GM10266 (cell line): ENCODE measurements around the gene DPP6.

Experiments used
- DNase-seq: peaks from one replicate; pipeline ENCODE4 v3.0.0; 2012; ENCODE audit errors: extremely low spot score
- CTCF ChIP-seq: IDR thresholded peaks from 2 replicates; pipeline ENCODE4 v1.5.1; 2012; ENCODE audit warnings: mild to moderate bottlenecking, low read depth; ENCODE audit not compliant: control insufficient read depth, insufficient read depth; ENCODE audit errors: missing control alignments

The DPP6 gene

DNA sequence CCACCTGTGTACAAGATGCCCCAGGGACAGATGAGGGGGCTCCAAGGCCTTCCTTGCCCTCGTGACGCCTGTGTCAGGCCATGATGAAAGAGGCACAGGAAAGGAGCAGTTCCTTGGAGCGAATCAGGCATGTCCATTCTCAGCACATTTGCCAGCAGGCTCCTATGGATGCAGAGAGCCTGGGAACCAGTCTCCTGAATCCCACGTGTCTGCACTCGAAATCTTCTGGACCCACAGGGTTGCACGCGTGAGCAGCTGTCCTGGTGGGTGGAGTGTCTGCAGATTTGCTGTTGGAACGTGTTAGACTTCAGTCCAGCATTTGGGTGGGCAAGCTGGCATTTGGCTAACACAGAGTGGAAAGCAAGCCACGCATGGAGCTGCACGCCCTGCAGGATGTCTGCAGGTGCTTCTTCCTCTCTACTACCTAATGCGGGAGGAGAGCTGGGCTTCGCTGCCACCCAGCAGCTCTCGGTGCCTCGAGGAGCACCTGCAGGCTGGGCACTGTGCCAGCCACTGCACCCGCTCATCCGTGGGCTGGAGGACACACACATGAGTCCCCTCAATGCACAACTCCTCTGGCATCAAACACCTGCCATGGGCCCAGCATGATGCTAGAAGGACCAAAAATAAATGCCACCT lies 810.1 kb downstream of the DPP6 start:
- no peak for DNase-seq
- TF ChIP-seq CTCF = no peak

DNA sequence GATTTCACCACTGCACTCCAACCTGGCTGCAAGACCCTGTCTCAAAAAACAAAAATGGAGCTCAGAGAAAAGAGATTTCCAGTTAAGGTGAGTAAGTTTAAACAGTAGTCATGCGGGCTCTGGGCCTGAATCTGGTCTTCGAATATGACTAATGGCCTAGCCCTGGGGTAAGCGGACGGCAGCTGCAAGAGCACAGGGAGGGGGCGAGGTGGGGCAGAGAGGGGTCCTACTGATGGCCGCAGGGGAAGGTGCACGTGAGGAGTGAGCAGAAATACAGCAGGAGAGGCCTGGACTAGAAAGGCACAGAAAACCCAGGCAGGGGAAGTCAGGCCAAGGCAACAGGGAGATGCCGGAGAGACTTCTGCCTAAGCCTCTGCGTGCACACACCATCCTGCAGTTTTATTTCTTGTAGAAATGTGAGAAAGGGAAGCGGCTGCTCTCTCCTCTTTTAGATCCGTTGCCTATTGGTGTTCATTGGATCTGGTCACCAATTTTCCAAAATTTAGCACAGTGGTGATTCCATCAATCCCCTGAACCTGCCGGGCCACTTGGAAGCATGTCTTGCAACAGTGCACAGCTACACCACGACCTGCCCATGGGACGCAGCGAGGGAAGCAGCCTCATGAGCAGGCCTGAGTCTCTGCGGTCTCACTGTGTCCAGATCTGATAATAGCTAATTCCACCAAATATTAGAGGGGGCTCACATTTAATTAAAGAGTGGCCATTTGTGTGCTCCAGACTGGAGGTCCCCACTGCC lies 811.7 kb downstream of the DPP6 start:
- TF ChIP-seq CTCF = no peak
- DNase-seq = no peak

DNA sequence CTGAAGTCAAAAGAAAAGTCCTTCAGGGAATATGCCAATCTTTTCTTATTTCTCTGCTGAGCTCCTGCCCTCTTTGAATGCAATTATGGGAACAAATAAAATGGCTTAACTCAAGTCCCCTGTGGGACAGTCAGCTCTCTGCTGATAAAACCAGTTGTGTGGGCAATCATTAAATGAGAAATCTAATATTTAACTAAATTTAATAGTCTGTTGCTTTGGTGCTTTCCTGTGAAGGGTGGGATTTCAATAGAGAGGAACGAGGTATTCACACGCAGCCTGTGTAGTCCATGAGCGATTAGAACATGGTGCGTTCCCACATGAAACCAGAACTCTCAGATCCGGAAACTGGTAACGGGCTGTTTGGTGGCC lies 812.3 kb downstream of the DPP6 start:
- no peak for TF ChIP-seq CTCF
- no peak for DNase-seq

- no peak for DNase-seq
- no peak for TF ChIP-seq CTCF
These were observed 813.9 kb downstream of the DPP6 start for GRCh38 chr7:154865984-154866685.

- DNase-seq = no peak
- TF ChIP-seq CTCF = no peak
These were observed 814.9 kb downstream of the DPP6 start for GRCh38 chr7:154867068-154867467.

- TF ChIP-seq CTCF = no peak
- DNase-seq = no peak
These were observed 816.7 kb downstream of the DPP6 start for GRCh38 chr7:154868921-154869320.

DNA sequence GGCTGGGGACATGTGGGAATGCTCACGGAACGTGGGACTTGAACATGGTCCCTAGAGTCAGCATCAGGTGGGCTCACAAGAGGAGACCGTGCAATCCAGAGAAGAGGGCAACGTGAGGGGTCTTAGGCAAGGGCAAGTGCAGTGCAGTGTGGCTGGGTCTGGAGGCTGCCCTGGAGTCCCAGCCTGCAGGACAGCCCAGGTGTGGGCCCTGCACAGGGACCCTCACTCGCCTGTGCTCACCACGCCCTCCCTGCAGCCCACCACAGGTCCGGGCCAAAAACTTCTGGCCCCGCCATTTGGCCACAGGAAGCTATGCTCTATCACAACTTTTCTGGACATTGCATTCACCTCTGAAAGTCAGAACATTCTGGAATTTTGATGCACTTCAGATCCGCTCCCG lies 817.2 kb downstream of the DPP6 start:
- TF ChIP-seq CTCF = no peak
- DNase-seq = no peak
